Caco-2 (cell line): ENCODE measurements around the gene THSD7A. TPM values are rescaled to one million over a fixed set of nuclear protein-coding genes. Genes with fewer than 3 reads are reported as not detected.

ENCODE experiments used
- BruUV-seq: library from RNA; stranded (reverse); fragments of 400-500 nt; replicated peaks from 2 replicates; lab custom pipeline; 2021; lab: Mats Ljungman, UMichigan
- CTCF ChIA-PET: fragments of 300-600 bp; sonication (Branson Sonifier 250); formaldehyde crosslinking; loops from one replicate; lab custom pipeline; 2022; ENCODE audit warnings: antibody characterized with exemption; lab: Charles Lee
- POLR2A ChIA-PET: fragments of 300-600 bp; sonication (Branson Sonifier 250); formaldehyde crosslinking; loops from one replicate; lab custom pipeline; 2022; ENCODE audit warnings: antibody characterized with exemption; lab: Charles Lee
- DNase-seq, 2 experiments: peaks; one replicate each; pipeline versions ENCODE4 v3.0.0 to v3.0.0-alpha.2; 2020 to 2022
- H3K27me3 ChIP-seq: replicated peaks from 2 replicates; pipeline ENCODE4 v1.6.0; 2011; ENCODE audit warnings: low read length; ENCODE audit not compliant: control insufficient read depth, insufficient read depth
- H3K36me3 ChIP-seq: 2 replicates; pipeline ENCODE4 v1.5.1; 2011; ENCODE audit warnings: low read length; ENCODE audit not compliant: control insufficient read depth, insufficient read depth
- H3K4me1 ChIP-seq: fragments of 250-450 bp; sonication (Bioruptor Pico); 2 replicates; pipeline ENCODE4 v1.5.1; 2020; ENCODE audit warnings: mild to moderate bottlenecking
- H3K4me3 ChIP-seq: 2 replicates; pipeline ENCODE4 v1.5.1; 2011; ENCODE audit warnings: low read depth, mild to moderate bottlenecking, control low read depth, low read length
- H3K9me3 ChIP-seq: fragments of 250-450 bp; sonication (Bioruptor Pico); 2 replicates; pipeline ENCODE4 v1.5.1; 2020; ENCODE audit warnings: mild to moderate bottlenecking, moderate library complexity
- H3K27ac Mint-ChIP-seq: one replicate; pipeline ENCODE4 v1.8.0; 2022; ENCODE audit warnings: mixed read lengths; ENCODE audit not compliant: unreplicated experiment
- H3K27me3 Mint-ChIP-seq: one replicate; pipeline ENCODE4 v1.8.0; 2022; ENCODE audit warnings: mixed read lengths; ENCODE audit not compliant: insufficient read depth, unreplicated experiment
- H3K36me3 Mint-ChIP-seq: one replicate; pipeline ENCODE4 v1.8.0; 2022; ENCODE audit warnings: mild to moderate bottlenecking, mixed read lengths; ENCODE audit not compliant: insufficient read depth, unreplicated experiment
- H3K4me1 Mint-ChIP-seq: one replicate; pipeline ENCODE4 v1.8.0; 2022; ENCODE audit warnings: low read depth, mixed read lengths; ENCODE audit not compliant: unreplicated experiment
- H3K4me3 Mint-ChIP-seq: one replicate; pipeline ENCODE4 v1.8.0; 2022; ENCODE audit warnings: mild to moderate bottlenecking, moderate library complexity, mixed read lengths; ENCODE audit not compliant: unreplicated experiment
- H3K9me3 Mint-ChIP-seq: one replicate; pipeline ENCODE4 v1.8.0; 2022; ENCODE audit warnings: mixed read lengths; ENCODE audit not compliant: unreplicated experiment
- intact Hi-C: fragments of 100-400 bp; cut with micrococcal nuclease; formaldehyde crosslinking; loops from one replicate; pipeline ENCODE4 v1.10.0; 2022; ENCODE audit not compliant: unreplicated experiment
- total RNA-seq: library from RNA; stranded (reverse); gene quantifications from 2 replicates; pipeline ENCODE4 v1.2.3, GENCODE V29; 2022
- TF ChIP-seq, protein P1 (sequence below), 2 experiments: fragments of 200-600 bp in 1 of 2; IDR thresholded peaks; 1 replicate in 1 of 2; 2 replicates in 1 of 2; pipeline versions ENCODE4 v1.5.1 to v1.8.0; 2011 to 2022; ENCODE audit warnings: antibody characterized with exemption in 1 of 2, control low read depth in 1 of 2, inconsistent platforms in 1 of 2, low read depth in 1 of 2, low read length in 1 of 2, mild to moderate bottlenecking in 1 of 2, moderate library complexity in 1 of 2; ENCODE audit not compliant: insufficient read depth in 1 of 2, severe bottlenecking in 1 of 2, unreplicated experiment in 1 of 2

THSD7A gene
- total RNA-seq, 1 experiment from 2014 or later = 0.05 TPM

DNA sequence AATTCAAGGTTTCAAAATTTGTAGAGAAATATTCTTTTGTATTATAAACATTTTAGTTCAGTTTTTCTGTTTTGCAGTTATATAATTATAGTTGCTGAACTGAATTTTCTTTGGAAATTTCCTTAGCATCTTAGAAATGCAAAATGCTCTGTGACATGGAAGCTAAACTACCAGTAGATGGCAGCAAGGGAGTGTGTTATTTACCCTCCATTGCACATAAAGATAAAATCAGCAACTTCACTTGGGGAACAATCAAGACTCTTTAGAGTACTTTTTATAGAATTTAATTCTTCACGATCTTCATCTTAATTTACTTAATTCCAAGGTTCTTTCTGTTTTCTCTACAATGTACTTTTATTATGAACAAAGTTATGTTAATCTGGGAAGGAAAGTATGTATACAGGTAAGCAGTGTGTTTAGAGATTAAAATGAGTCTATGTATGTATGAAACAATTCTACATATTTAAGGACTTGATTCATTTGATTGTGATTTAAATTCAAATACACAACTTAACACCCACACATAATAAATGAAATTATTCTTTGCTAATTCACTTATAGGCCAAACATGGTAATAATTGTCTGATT lies 404.2 kb downstream of the THSD7A start:
- DNase-seq = peak in 1 of 2 experiments; percentile 24
- ChIA-PET POLR2A (no interaction called here), CTCF (no interaction called here)

DNA sequence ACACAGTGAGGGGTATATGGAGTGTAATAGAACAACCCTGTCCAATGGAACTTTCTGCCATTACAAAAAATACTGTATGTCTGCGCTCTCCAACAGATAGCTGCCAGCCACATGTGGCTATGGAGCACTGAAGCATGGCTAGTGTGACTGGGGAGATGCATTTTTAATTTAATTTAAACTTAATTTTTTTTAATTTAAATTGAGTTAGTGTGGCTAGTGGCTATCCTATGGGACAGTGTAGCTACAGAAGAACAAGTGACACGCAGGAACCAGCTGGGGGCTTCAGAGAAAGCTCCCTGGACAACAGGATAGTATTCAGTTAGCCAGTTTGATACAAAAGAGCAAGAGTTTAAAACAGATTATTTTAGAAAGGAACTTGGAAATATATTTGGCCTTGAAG lies 408.0 kb downstream of the THSD7A start:
- H3K36me3 Mint-ChIP-seq = no peaks in the 10 kb centered on the region
- peaks cover 7% of the 10 kb centered on the region; the same call in 1 of the 2 replicates for H3K9me3 ChIP-seq
- CTCF ChIA-PET = no interaction called here
- H3K27ac Mint-ChIP-seq = no peak overlapping the region
- POLR2A ChIA-PET = no interaction called here
- no peaks in the 10 kb centered on the region for H3K4me1 ChIP-seq
- H3K4me1 Mint-ChIP-seq = no peaks in the 10 kb centered on the region
- no peaks in the 10 kb centered on the region for H3K27me3 ChIP-seq
- H3K4me3 Mint-ChIP-seq = no peak overlapping the region
- no peaks in the 10 kb centered on the region for H3K27me3 Mint-ChIP-seq
- TF ChIP-seq, protein P1, sequence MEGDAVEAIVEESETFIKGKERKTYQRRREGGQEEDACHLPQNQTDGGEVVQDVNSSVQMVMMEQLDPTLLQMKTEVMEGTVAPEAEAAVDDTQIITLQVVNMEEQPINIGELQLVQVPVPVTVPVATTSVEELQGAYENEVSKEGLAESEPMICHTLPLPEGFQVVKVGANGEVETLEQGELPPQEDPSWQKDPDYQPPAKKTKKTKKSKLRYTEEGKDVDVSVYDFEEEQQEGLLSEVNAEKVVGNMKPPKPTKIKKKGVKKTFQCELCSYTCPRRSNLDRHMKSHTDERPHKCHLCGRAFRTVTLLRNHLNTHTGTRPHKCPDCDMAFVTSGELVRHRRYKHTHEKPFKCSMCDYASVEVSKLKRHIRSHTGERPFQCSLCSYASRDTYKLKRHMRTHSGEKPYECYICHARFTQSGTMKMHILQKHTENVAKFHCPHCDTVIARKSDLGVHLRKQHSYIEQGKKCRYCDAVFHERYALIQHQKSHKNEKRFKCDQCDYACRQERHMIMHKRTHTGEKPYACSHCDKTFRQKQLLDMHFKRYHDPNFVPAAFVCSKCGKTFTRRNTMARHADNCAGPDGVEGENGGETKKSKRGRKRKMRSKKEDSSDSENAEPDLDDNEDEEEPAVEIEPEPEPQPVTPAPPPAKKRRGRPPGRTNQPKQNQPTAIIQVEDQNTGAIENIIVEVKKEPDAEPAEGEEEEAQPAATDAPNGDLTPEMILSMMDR (IDR thresholded peaks at IDR 0.05; ENCODE audit: insufficient read depth in 1 of 2, low read depth in 1 of 2, low read length in 1 of 2, severe bottlenecking in 1 of 2, unreplicated experiment in 1 of 2) = no peak
- H3K9me3 Mint-ChIP-seq = peaks cover 21% of the 10 kb centered on the region
- no peaks in the 10 kb centered on the region for H3K36me3 ChIP-seq
- intact Hi-C loops = no loop called here
- no TSS peak for BruUV-seq
- DNase-seq = no peak
- H3K4me3 ChIP-seq = no peak overlapping the region

More for the DNA sequence above, 404.2 kb downstream of the THSD7A start:
- no peaks in the 10 kb centered on the region for H3K4me1 Mint-ChIP-seq
- no peaks in the 10 kb centered on the region for H3K4me1 ChIP-seq
- no peaks in the 10 kb centered on the region for H3K27me3 ChIP-seq
- no peak overlapping the region for H3K27ac Mint-ChIP-seq
- H3K4me3 Mint-ChIP-seq = no peak overlapping the region
- BruUV-seq = no TSS peak
- no peaks in the 10 kb centered on the region for H3K36me3 Mint-ChIP-seq
- TF ChIP-seq, protein P1 (IDR thresholded peaks at IDR 0.05; ENCODE audit: insufficient read depth in 1 of 2, low read depth in 1 of 2, low read length in 1 of 2, severe bottlenecking in 1 of 2, unreplicated experiment in 1 of 2) = peak; percentile 72 to 78
- no peaks in the 10 kb centered on the region for H3K36me3 ChIP-seq
- no peaks in the 10 kb centered on the region for H3K9me3 ChIP-seq
- H3K27me3 Mint-ChIP-seq = no peaks in the 10 kb centered on the region
- intact Hi-C loops = loop anchor here (1.0 to 5.0 kb wide), 5 partner anchors 55 to 1065 kb away; partner anchors contain the start of gene THSD7A
- no peaks in the 10 kb centered on the region for H3K9me3 Mint-ChIP-seq
- no peak overlapping the region for H3K4me3 ChIP-seq

DNA sequence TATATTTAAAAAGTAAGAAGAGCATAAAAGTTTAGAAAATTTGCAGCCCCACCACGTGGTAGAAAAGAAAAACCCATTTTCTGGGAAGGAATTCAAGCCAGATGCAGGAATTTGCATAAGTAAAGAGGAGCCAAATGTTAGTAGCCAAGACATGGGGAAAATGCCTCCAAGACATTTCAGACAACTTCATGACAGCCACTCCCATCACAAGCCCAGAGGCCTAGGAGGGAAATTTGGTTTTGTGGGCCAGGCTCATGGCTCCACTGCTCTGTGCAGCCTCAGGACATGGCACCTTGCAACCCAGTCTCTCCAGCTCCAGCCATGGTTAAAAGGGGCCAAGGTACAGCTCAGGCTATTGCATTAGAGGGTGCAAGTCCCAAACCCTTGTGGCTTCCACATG lies 411.9 kb downstream of the THSD7A start:
- H3K9me3 ChIP-seq = peaks cover 7% of the 10 kb centered on the region; the same call in 1 of the 2 replicates
- intact Hi-C loops = no loop called here
- ChIA-PET CTCF (no interaction called here), POLR2A (no interaction called here)
- TF ChIP-seq, protein P1 (IDR thresholded peaks at IDR 0.05; ENCODE audit: insufficient read depth in 1 of 2, low read depth in 1 of 2, low read length in 1 of 2, severe bottlenecking in 1 of 2, unreplicated experiment in 1 of 2) = no peak
- Mint-ChIP-seq H3K27me3 (no peaks in the 10 kb centered on the region), H3K9me3 (peaks cover 21% of the 10 kb centered on the region), H3K4me1 (no peaks in the 10 kb centered on the region), H3K4me3 (no peak overlapping the region), H3K36me3 (no peaks in the 10 kb centered on the region), H3K27ac (no peak overlapping the region)
- BruUV-seq = no TSS peak
- no peaks in the 10 kb centered on the region for H3K36me3 ChIP-seq
- H3K27me3 ChIP-seq = no peaks in the 10 kb centered on the region
- no peaks in the 10 kb centered on the region for H3K4me1 ChIP-seq
- H3K4me3 ChIP-seq = no peak overlapping the region
- no peak for DNase-seq
